Activated naive CD4-positive, alpha-beta T cell treated with Interleukin-2 at 50 U/mL for 16 hours (primary cell): ENCODE measurements around the gene TAPBP.
"Not testable (repeated sequence)": the region's sequence is repeated elsewhere in the genome, so short reads cannot be mapped to it uniquely, and the experiment has no call there.

Source experiments
- DNase-seq: peaks from one replicate; pipeline ENCODE4 v3.0.0-alpha.2; 2020

The TAPBP gene

GRCh38 chr6:33295621-33296369 lies 18.1 kb downstream of the TAPBP start:
- no peak for DNase-seq

- DNase-seq: no peak
Measured at GRCh38 chr6:33294086-33294823, 19.6 kb downstream of the TAPBP start.

- no peak for DNase-seq
Measured at GRCh38 chr6:33292996-33293682, 20.7 kb downstream of the TAPBP start.

GRCh38 chr6:33290459-33290858 lies 23.4 kb downstream of the TAPBP start:
- no peak for DNase-seq

- no peak for DNase-seq
Measured at GRCh38 chr6:33289784-33290315, 24.0 kb downstream of the TAPBP start.

- DNase-seq: peak; percentile 86
Measured at GRCh38 chr6:33288921-33289783, 24.7 kb downstream of the TAPBP start, which contains the start of the genes PFDN6 and WDR46. TSS of gene PFDN6 (plus strand) at chr6:33289601. CDS start at chr6:33289857, 256 bp downstream. TSS of gene WDR46 (minus strand) at chr6:33289239. CDS start at chr6:33289170, 69 bp downstream.

GRCh38 chr6:33288141-33288920 lies 25.5 kb downstream of the TAPBP start:
- no peak for DNase-seq

- no peak for DNase-seq
Measured at GRCh38 chr6:33286946-33287914, 26.6 kb downstream of the TAPBP start.

- DNase-seq: not testable (repeated sequence)
Measured at GRCh38 chr6:33285214-33285613, 28.7 kb downstream of the TAPBP start.

- DNase-seq: no peak
Measured at GRCh38 chr6:33280539-33280938, 33.3 kb downstream of the TAPBP start.

- no peak for DNase-seq
Measured at GRCh38 chr6:33279971-33280511, 33.8 kb downstream of the TAPBP start.

GRCh38 chr6:33279257-33279695 lies 34.6 kb downstream of the TAPBP start:
- DNase-seq: no peak

GRCh38 chr6:33278810-33279209 lies 35.1 kb downstream of the TAPBP start:
- no peak for DNase-seq

- DNase-seq: no peak
Measured at GRCh38 chr6:33278392-33278741, 35.5 kb downstream of the TAPBP start.

- peak; percentile 33 for DNase-seq
Measured at GRCh38 chr6:33277663-33278391, 36.1 kb downstream of the TAPBP start.

- DNase-seq: peak; percentile 76
Measured at GRCh38 chr6:33276864-33277662, 36.8 kb downstream of the TAPBP start, which contains the start of gene B3GALT4. TSS of gene B3GALT4 (plus strand) at chr6:33277123. CDS start at chr6:33277420, 297 bp downstream.

GRCh38 chr6:33276581-33276863 lies 37.4 kb downstream of the TAPBP start:
- DNase-seq: no peak
